Activated T-cell treated with anti-CD3 and anti-CD28 coated beads for 1 hour (primary cell): ENCODE results near the gene KANSL3.
"Not testable (repeated sequence)": the region's sequence is repeated elsewhere in the genome, so short reads cannot be mapped to it uniquely, and the experiment has no call there.

Experiments
- DNase-seq: peaks from one replicate; pipeline ENCODE4 v3.0.0-alpha.2; 2020; ENCODE audit warnings: low read depth

KANSL3 gene

GRCh38 chr2:96557421-96557820, 80.7 kb downstream of the KANSL3 start:
- DNase-seq, result not testable (repeated sequence)

GRCh38 chr2:96556441-96557330, 81.4 kb downstream of the KANSL3 start:
- DNase-seq, result no peak

- no peak for DNase-seq
Measured at GRCh38 chr2:96555146-96555610, 82.9 kb downstream of the KANSL3 start.

GRCh38 chr2:96554293-96555145, 83.6 kb downstream of the KANSL3 start:
- DNase-seq, result peak; percentile 62

- DNase-seq, result not testable (repeated sequence)
Measured at GRCh38 chr2:96553957-96554292, 84.2 kb downstream of the KANSL3 start.

GRCh38 chr2:96553176-96553956, 84.7 kb downstream of the KANSL3 start:
- DNase-seq, result no peak

GRCh38 chr2:96552315-96553175, 85.6 kb downstream of the KANSL3 start:
- DNase-seq, result no peak

GRCh38 chr2:96551605-96552314, 86.4 kb downstream of the KANSL3 start:
- DNase-seq, result no peak

- no peak for DNase-seq
Measured at GRCh38 chr2:96550787-96551604, 87.1 kb downstream of the KANSL3 start.

- DNase-seq, result no peak
Measured at GRCh38 chr2:96549967-96550786, 87.9 kb downstream of the KANSL3 start.

GRCh38 chr2:96549466-96549785, 88.7 kb downstream of the KANSL3 start:
- no peak for DNase-seq

- DNase-seq, result no peak
Measured at GRCh38 chr2:96548558-96549465, 89.3 kb downstream of the KANSL3 start.

GRCh38 chr2:96547731-96548171, 90.4 kb downstream of the KANSL3 start:
- DNase-seq, result no peak

- no peak for DNase-seq
Measured at GRCh38 chr2:96547203-96547641, 90.9 kb downstream of the KANSL3 start.

GRCh38 chr2:96546797-96547196, 91.3 kb downstream of the KANSL3 start:
- DNase-seq, result no peak

- DNase-seq, result no peak
Measured at GRCh38 chr2:96546321-96546720, 91.8 kb downstream of the KANSL3 start.
